ENCODE data around the gene PGP.

PGP gene

GRCh38 chr16:2232094-2232990 is 17.7 kb upstream of the PGP start:
- no peak overlapping the region for H3K4me3 ChIP-seq (ENCODE audit: low read depth, low read length)
- TF ChIP-seq CTCF (IDR thresholded peaks at IDR 0.05; ENCODE audit: borderline replicate concordance, insufficient read depth, low read depth, low read length), result no peak

GRCh38 chr16:2231016-2231931 is 16.6 kb upstream of the PGP start:
- no peak overlapping the region for H3K4me3 ChIP-seq (ENCODE audit: low read depth, low read length)
- no peak for TF ChIP-seq CTCF (IDR thresholded peaks at IDR 0.05; ENCODE audit: borderline replicate concordance, insufficient read depth, low read depth, low read length)

GRCh38 chr16:2230376-2230775 is 15.7 kb upstream of the PGP start:
- H3K4me3 ChIP-seq (ENCODE audit: low read depth, low read length), result no peak overlapping the region
- no peak for TF ChIP-seq CTCF (IDR thresholded peaks at IDR 0.05; ENCODE audit: borderline replicate concordance, insufficient read depth, low read depth, low read length)

- H3K4me3 ChIP-seq (ENCODE audit: low read depth, low read length), result no peak overlapping the region
- no peak for TF ChIP-seq CTCF (IDR thresholded peaks at IDR 0.05; ENCODE audit: borderline replicate concordance, insufficient read depth, low read depth, low read length)
Observed at GRCh38 chr16:2229632-2230250, 15.1 kb upstream of the PGP start.

GRCh38 chr16:2229091-2229490 is 14.5 kb upstream of the PGP start:
- H3K4me3 ChIP-seq (ENCODE audit: low read depth, low read length), result no peak overlapping the region
- TF ChIP-seq CTCF (IDR thresholded peaks at IDR 0.05; ENCODE audit: borderline replicate concordance, insufficient read depth, low read depth, low read length), result no peak

- TF ChIP-seq CTCF (IDR thresholded peaks at IDR 0.05; ENCODE audit: borderline replicate concordance, insufficient read depth, low read depth, low read length), result no peak
- no peak overlapping the region for H3K4me3 ChIP-seq (ENCODE audit: low read depth, low read length)
Observed at GRCh38 chr16:2228161-2228824, 13.7 kb upstream of the PGP start.

Measured in GM12875 (cell line).